SK-N-MC (cell line): Measurements from ENCODE around the gene SRCAP.

Experiments
- DNase-seq: peaks from one replicate; pipeline ENCODE4 v3.0.0-alpha.2; 2011; ENCODE audit warnings: low read depth, low spot score
- H3K27ac ChIP-seq: fragments of 200-600 bp; sonication (generic); 2 replicates; pipeline ENCODE4 v1.5.1; 2016; ENCODE audit warnings: mixed run types
- H3K36me3 ChIP-seq: fragments of 200-600 bp; sonication (generic); 2 replicates; pipeline ENCODE4 v1.6.1; 2017; ENCODE audit warnings: antibody characterized with exemption, low read length, mixed read lengths; ENCODE audit not compliant: insufficient read depth
- H3K4me3 ChIP-seq: fragments of 200-600 bp; sonication (generic); 2 replicates; pipeline ENCODE4 v1.5.1; 2016
- H3K9ac ChIP-seq: fragments of 200-600 bp; sonication (generic); 2 replicates; pipeline ENCODE4 v1.8.0; 2017; ENCODE audit warnings: mixed run types, mixed read lengths; ENCODE audit not compliant: insufficient read length
- H3K9me3 ChIP-seq: fragments of 200-600 bp; sonication (generic); 2 replicates; pipeline ENCODE4 v1.6.1; 2017; ENCODE audit warnings: low read depth, mild to moderate bottlenecking, antibody characterized with exemption, low read length, moderate library complexity, mixed read lengths
- EZH2 ChIP-seq: fragments of 200-600 bp; sonication (generic); IDR thresholded peaks from one replicate; pipeline ENCODE4 v1.6.1; 2017; ENCODE audit warnings: antibody characterized with exemption
- FOXP2 ChIP-seq: optimal IDR thresholded peaks from 2 replicates; pipeline ENCODE3; 2011; ENCODE audit warnings: mild to moderate bottlenecking, moderate library complexity; ENCODE audit not compliant: insufficient read depth; ENCODE audit errors: extremely low read length, control extremely low read depth
- POLR2AphosphoS5 ChIP-seq: IDR thresholded peaks from 2 replicates; pipeline ENCODE4 v1.6.1; 2012; ENCODE audit warnings: mild to moderate bottlenecking, low read depth, low read length, borderline replicate concordance

Gene SRCAP

DNA sequence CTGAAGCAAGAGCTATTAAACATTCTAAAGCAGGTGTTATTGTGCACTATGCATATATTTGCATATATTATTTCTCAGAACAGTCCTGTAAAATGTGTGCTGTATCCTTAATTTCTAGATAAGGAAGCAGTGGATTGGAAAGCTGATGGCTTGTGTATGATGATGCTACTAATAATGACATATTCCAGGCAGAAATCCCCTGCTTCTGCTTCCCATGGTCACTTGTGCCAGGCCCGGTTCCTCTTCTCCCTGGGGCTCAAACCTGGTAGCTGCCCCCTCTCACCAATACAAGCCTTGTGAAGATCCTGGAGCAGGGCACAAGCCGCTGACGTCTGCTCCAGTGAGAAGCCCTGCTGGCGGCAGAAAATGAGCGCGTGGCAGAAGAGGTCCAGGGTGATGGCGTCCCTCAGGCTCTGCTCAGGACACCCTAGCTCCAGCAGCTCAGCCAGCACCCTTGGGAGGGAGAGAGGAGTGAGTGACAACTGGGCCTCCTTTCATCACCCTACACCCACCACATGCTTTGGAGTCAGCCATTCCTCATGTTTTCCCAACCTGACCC, 61.1 kb downstream of the SRCAP start:
- Histone ChIP-seq H3K27ac (no peak overlapping the region), H3K9me3 (no peaks in the 10 kb centered on the region), H3K4me3 (no peak overlapping the region), H3K36me3 (peaks cover 21% of the 10 kb centered on the region), H3K9ac (no peak overlapping the region)
- TF ChIP-seq FOXP2 (no peak), EZH2 (no peak), POLR2AphosphoS5 (no peak)
- no peak for DNase-seq

GRCh38 chr16:30760577-30761426, 61.8 kb downstream of the SRCAP start:
- Histone ChIP-seq H3K27ac (no peak overlapping the region), H3K36me3 (peaks cover 29% of the 10 kb centered on the region), H3K4me3 (peak overlapping the region; percentile 93), H3K9me3 (no peaks in the 10 kb centered on the region), H3K9ac (peak overlapping the region; percentile 61)
- no peak for DNase-seq
- TF ChIP-seq FOXP2 = no peak
- TF ChIP-seq POLR2AphosphoS5 = no peak
- TF ChIP-seq EZH2 = no peak

DNA sequence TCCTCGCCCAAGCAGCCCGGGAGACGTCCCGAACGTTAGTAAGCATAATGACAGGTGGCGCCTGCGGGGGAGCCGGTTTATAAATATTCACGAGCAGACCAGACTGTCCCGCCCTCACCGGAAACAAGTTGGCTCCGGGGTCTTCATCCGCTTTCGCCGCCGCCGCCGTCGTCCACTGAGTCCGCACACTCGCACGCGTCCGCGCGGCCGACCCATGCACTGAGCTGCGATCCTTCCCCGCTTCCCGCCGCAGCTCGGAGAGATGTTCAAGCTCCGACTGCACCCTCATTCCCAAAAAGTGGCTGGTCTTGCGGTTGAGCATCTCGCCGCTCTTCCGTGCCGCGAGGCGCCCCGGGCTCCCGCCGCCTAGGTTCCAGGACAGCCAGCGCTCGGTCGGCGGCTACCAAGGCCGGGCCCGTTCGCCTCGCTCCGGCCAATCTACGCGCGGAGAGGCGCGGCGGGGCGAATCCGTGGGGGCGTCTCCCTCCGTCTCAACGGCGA, 62.5 kb downstream of the SRCAP start:
- Histone ChIP-seq H3K9ac (peak overlapping the region; percentile 61), H3K4me3 (peak overlapping the region; percentile 93), H3K36me3 (peaks cover 35% of the 10 kb centered on the region), H3K9me3 (no peaks in the 10 kb centered on the region), H3K27ac (no peak overlapping the region)
- DNase-seq = no peak
- TF ChIP-seq POLR2AphosphoS5 (no peak), FOXP2 (no peak), EZH2 (no peak)

GRCh38 chr16:30761928-30762902, 63.2 kb downstream of the SRCAP start, which contains the start of the genes CFAP119 and RNF40:
Gene CFAP119, minus strand, starts transcription at chr16:30762062. Its CDS starts 314 bp downstream, at chr16:30761748.
Gene RNF40, plus strand, starts transcription at chr16:30762322. Its CDS starts 224 bp downstream, at chr16:30762546.
- H3K27ac ChIP-seq = 0 out of 2 replicates have a peak within 1 kb of the TSS, but pooled peaks have one; percentile 46
- peak within 1 kb of the TSS; percentile 93 for H3K4me3 ChIP-seq
- H3K36me3 ChIP-seq = peaks cover 43% of the 10 kb centered on the region
- TF ChIP-seq POLR2AphosphoS5 (peak; percentile 87), EZH2 (no peak)
- peak within 1 kb of the TSS; percentile 78 for H3K9ac ChIP-seq
- DNase-seq = peak; percentile 86
- H3K9me3 ChIP-seq = no peaks in the 10 kb centered on the region

GRCh38 chr16:30762991-30763725, 64.2 kb downstream of the SRCAP start:
- H3K27ac ChIP-seq = no peak overlapping the region

DNA sequence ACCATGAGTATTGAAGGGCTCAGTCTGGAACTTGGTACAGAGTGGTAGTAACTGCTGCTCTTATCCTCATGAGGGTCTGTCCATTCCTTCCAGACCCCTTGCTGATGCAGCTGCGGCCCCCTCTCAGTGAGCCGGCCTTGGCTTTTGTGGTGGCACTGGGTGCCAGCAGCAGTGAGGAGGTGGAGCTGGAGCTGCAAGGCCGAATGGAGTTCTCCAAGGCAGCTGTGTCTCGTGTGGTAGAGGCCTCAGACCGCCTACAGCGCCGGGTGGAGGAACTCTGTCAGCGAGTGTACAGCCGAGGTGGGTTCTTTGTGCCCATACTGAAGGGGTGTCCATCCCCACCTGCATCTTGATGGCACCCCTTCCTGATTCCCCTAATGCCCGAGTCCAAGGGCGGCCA, 65.1 kb downstream of the SRCAP start:
- peak overlapping the region; percentile 93 for H3K4me3 ChIP-seq
- H3K9me3 ChIP-seq = no peaks in the 10 kb centered on the region
- H3K9ac ChIP-seq = no peak overlapping the region
- H3K36me3 ChIP-seq = peaks cover 61% of the 10 kb centered on the region
- H3K27ac ChIP-seq = no peak overlapping the region
- DNase-seq = no peak
- TF ChIP-seq FOXP2 (no peak), EZH2 (no peak), POLR2AphosphoS5 (no peak)

More at GRCh38 chr16:30762991-30763725, 64.2 kb downstream of the SRCAP start:
- peaks cover 52% of the 10 kb centered on the region for H3K36me3 ChIP-seq
- peak overlapping the region; percentile 78 for H3K9ac ChIP-seq
- no peaks in the 10 kb centered on the region for H3K9me3 ChIP-seq
- DNase-seq = no peak
- peak overlapping the region; percentile 93 for H3K4me3 ChIP-seq
- TF ChIP-seq EZH2 (no peak), POLR2AphosphoS5 (no peak), FOXP2 (no peak)

GRCh38 chr16:30764816-30765465, 66.0 kb downstream of the SRCAP start:
- Histone ChIP-seq H3K36me3 (peaks cover 69% of the 10 kb centered on the region), H3K9ac (no peak overlapping the region), H3K4me3 (no peak overlapping the region), H3K27ac (no peak overlapping the region), H3K9me3 (no peaks in the 10 kb centered on the region)
- no peak for DNase-seq
- TF ChIP-seq POLR2AphosphoS5 (no peak), EZH2 (no peak), FOXP2 (no peak)
